Kidney (tissue), 14 donors: ENCODE results near the gene LGR5. TPM values are rescaled to one million over a fixed set of nuclear protein-coding genes. Genes with fewer than 3 reads are reported as not detected.
A peak's percentile ranks its signal among the peaks of the same experiment; 100 is the strongest.

Experiments used
- DNase-seq, 5 donors: peaks; one replicate each; pipeline ENCODE4 v3.0.0-alpha.2; 2013 to 2020
- FAIRE-seq: peaks from 2 replicates; lab custom pipeline; 2012; peaks lifted over from hg19 to GRCh38; lab: Jason Lieb, UNC
- H3K27ac ChIP-seq, 2 donors: one replicate each; pipeline ENCODE4 v1.7.0; 2013; ENCODE audit warnings: low read depth in 2 of 2, low read length in 2 of 2, inconsistent platforms in 1 of 2
- H3K27me3 ChIP-seq: one replicate; pipeline ENCODE4 v1.7.1; 2013; ENCODE audit warnings: low read length, inconsistent platforms; ENCODE audit not compliant: control insufficient read depth, insufficient read depth
- H3K36me3 ChIP-seq, 3 donors: one replicate each; pipeline versions ENCODE4 v1.7.0 to v1.7.1; 2013; ENCODE audit warnings: low read length in 3 of 3, control low read depth in 1 of 3, inconsistent platforms in 1 of 3; ENCODE audit not compliant: insufficient read depth in 3 of 3, control insufficient read depth in 2 of 3
- H3K4me1 ChIP-seq, 3 donors: one replicate each; pipeline versions ENCODE4 v1.7.0 to v1.7.1; 2013; ENCODE audit warnings: low read length in 3 of 3, inconsistent platforms in 1 of 3, low read depth in 1 of 3; ENCODE audit not compliant: control insufficient read depth in 2 of 3, insufficient read depth in 2 of 3
- H3K4me3 ChIP-seq, 3 donors: one replicate each; pipeline versions ENCODE4 v1.7.0 to v1.8.1; 2013; ENCODE audit warnings: low read length in 3 of 3, control low read depth in 1 of 3, inconsistent platforms in 1 of 3
- H3K9ac ChIP-seq, 3 donors: one replicate each; pipeline versions ENCODE4 v1.7.0 to v1.7.1; 2013; ENCODE audit warnings: low read length in 3 of 3, control low read depth in 1 of 3, inconsistent platforms in 1 of 3
- H3K9me3 ChIP-seq, 3 donors: one replicate each; pipeline versions ENCODE4 v1.7.0 to v1.7.1; 2013; ENCODE audit warnings: low read length in 3 of 3, control low read depth in 1 of 3, inconsistent platforms in 1 of 3; ENCODE audit not compliant: control insufficient read depth in 2 of 3, insufficient read depth in 1 of 3
- intact Hi-C: fragments of 100-400 bp; cut with DNase I; formaldehyde crosslinking; loops from one replicate; pipeline ENCODE4 v1.11.1; 2022
- polyA plus RNA-seq: library from polyadenylated mRNA; stranded (reverse); fragments of 350-450 nt; fragmentation: Illumina TruSeq; extraction: RNeasy Lipid Tissue Mini Kit (QIAGEN cat#74804); gene quantifications from one replicate; pipeline ENCODE4 v1.2.3, GENCODE V29; 2014; ENCODE audit warnings: low read depth, low replicate concordance; ENCODE audit not compliant: insufficient read depth
- total RNA-seq: library from RNA; stranded (reverse); fragmentation: NEBNext Ultra II Directional; extraction: Animal tissue kit (Norgen Biotek cat#: 25700); gene quantifications from one replicate; pipeline ENCODE4 v1.2.1, GENCODE V29; 2021
- TF ChIP-seq, protein P1 (sequence below): IDR thresholded peaks from 3 replicates; pipeline ENCODE4 v1.5.1; 2012; ENCODE audit warnings: mild to moderate bottlenecking, moderate library complexity, borderline replicate concordance; ENCODE audit not compliant: insufficient read depth; ENCODE audit errors: extremely low read depth
- donor health status: control.
- donor health status: control.
- donor health status: control.
- donor health status: control.
- donor health status: control.
- donor health status: DM: yes; HTN: yes; CAD: no.
- donor health status: Normal renal cell carcinoma (clear cell type).

LGR5 gene
- total and polyA plus RNA-seq, 2 donors from 2014 or later = 0.19 TPM; not detected in 1

DNA sequence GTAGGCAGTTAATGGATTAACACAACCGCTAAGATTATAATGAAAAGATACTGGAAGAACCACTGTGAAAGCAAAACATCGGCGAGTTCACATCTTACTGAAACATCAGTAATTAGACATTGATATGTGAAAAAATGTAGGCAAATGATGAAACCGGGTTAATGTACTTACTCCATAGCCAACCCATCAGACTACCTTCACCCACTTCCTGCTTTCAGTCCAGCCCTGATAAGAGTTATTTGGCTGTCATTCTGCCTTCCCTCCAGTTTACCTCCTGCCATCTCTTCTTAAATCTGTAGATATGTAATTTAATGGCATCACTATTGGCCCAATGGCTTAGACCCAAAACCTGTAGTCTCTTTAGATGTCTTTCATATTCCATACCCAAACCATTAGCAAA, 46.0 kb upstream of the LGR5 start:
- intact Hi-C loops = no loop called here
- Histone ChIP-seq H3K27me3 (no peaks in the 10 kb centered on the region), H3K36me3 (no peaks in the 10 kb centered on the region), H3K4me3 (no peak overlapping the region), H3K9me3 (no peaks in the 10 kb centered on the region), H3K27ac (no peak overlapping the region), H3K9ac (no peak overlapping the region), H3K4me1 (no peaks in the 10 kb centered on the region)
- TF ChIP-seq, protein P1, sequence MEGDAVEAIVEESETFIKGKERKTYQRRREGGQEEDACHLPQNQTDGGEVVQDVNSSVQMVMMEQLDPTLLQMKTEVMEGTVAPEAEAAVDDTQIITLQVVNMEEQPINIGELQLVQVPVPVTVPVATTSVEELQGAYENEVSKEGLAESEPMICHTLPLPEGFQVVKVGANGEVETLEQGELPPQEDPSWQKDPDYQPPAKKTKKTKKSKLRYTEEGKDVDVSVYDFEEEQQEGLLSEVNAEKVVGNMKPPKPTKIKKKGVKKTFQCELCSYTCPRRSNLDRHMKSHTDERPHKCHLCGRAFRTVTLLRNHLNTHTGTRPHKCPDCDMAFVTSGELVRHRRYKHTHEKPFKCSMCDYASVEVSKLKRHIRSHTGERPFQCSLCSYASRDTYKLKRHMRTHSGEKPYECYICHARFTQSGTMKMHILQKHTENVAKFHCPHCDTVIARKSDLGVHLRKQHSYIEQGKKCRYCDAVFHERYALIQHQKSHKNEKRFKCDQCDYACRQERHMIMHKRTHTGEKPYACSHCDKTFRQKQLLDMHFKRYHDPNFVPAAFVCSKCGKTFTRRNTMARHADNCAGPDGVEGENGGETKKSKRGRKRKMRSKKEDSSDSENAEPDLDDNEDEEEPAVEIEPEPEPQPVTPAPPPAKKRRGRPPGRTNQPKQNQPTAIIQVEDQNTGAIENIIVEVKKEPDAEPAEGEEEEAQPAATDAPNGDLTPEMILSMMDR = no peak
- DNase-seq (no peak), FAIRE-seq (no peak)

DNA sequence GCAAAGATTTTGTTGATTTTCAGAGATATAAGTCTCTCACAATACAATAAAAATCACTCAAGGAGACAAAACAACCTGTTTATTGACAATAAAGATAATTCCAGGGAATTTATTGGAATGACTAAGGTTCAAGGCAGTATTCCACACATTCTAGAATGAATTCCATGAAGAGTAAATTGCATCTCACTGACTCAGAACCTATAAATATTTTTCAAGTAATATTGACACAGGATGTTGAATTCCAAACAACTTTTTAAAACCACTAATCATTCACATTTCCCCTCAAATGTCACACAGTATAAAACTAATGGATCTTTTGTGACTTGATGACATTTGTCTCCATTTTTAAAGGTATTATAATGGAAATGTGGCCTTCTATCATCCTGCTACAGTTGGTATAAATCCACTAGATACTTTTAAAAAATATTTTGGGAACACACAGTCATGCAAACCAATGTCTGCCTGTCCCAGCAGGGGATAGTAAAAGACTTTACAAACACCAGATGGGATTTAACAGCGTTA, 42.1 kb upstream of the LGR5 start:
- FAIRE-seq (no peak), DNase-seq (peak in 1 of 5 donors; percentile 2)
- H3K9ac ChIP-seq = no peak overlapping the region
- H3K4me1 ChIP-seq = no peaks in the 10 kb centered on the region
- intact Hi-C loops = no loop called here
- TF ChIP-seq, protein P1 = no peak
- H3K36me3 ChIP-seq = no peaks in the 10 kb centered on the region
- H3K27ac ChIP-seq = no peak overlapping the region
- no peak overlapping the region for H3K4me3 ChIP-seq
- no peaks in the 10 kb centered on the region for H3K27me3 ChIP-seq
- no peaks in the 10 kb centered on the region for H3K9me3 ChIP-seq

DNA sequence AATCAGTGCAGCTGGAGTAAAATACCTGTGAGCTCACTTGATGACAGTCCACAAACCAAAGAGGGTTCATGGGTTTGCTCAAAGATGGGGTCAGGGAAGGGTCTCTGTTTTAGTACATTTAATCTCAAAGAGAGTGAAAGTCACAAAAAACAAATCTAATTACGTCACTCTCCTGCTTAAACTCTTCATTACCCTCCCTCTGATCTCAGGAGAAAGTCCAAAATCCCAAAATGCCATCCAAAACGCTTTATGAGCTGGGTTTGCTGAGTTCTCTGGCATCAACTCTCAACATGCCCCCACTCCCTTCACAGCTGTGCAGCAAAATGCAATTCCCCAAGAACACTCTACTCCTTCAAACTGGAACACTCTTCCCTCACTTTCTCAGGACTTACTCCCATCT, 40.4 kb upstream of the LGR5 start:
- no peaks in the 10 kb centered on the region for H3K27me3 ChIP-seq
- no peaks in the 10 kb centered on the region for H3K4me1 ChIP-seq
- TF ChIP-seq, protein P1 = no peak
- no peak for FAIRE-seq
- intact Hi-C loops = no loop called here
- H3K4me3 ChIP-seq = no peak overlapping the region
- no peaks in the 10 kb centered on the region for H3K36me3 ChIP-seq
- H3K9me3 ChIP-seq = no peaks in the 10 kb centered on the region
- H3K9ac ChIP-seq = no peak overlapping the region
- no peak for DNase-seq
- H3K27ac ChIP-seq = no peak overlapping the region

DNA sequence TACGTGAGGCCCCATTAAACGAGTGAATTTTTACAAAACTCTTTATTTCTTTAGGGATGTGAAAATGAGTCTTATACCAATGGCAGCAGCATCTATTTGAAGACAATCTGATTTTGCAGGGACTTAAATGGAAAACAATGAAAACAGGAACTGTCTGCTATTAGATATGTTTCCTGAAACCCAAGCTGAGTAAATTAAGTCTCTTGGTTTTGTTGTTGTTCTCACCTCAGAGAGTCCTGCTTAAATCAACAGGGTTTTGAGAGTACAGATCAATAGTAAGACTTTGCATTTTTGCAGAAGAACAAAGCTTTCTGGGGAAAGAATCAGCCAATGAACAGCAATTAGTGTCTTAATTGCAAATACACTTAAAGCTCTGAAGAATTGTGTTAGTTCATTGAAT, 39.1 kb upstream of the LGR5 start:
- Histone ChIP-seq H3K4me1 (no peaks in the 10 kb centered on the region), H3K36me3 (no peaks in the 10 kb centered on the region), H3K4me3 (no peak overlapping the region), H3K9ac (no peak overlapping the region), H3K27me3 (no peaks in the 10 kb centered on the region), H3K27ac (no peak overlapping the region), H3K9me3 (no peaks in the 10 kb centered on the region)
- DNase-seq = no peak
- TF ChIP-seq, protein P1 = no peak
- FAIRE-seq = no peak
- intact Hi-C loops = no loop called here
